H1 (cell line): ENCODE measurements around the gene GJD2. TPM values are rescaled to one million over a fixed set of nuclear protein-coding genes. Genes with fewer than 3 reads are reported as not detected.
A peak's percentile ranks its signal among the peaks of the same experiment; 100 is the strongest.

Source experiments
- CTCF ChIA-PET: fragments of 300-600 bp; sonication (Branson Sonifier 250); formaldehyde crosslinking; loops from one replicate; lab custom pipeline; 2021; ENCODE audit not compliant: partially characterized antibody; lab: Charles Lee
- POLR2A ChIA-PET: fragments of 300-600 bp; sonication (Branson Sonifier 250); formaldehyde crosslinking; loops from one replicate; lab custom pipeline; 2021; ENCODE audit warnings: inconsistent platforms; ENCODE audit not compliant: partially characterized antibody; lab: Charles Lee
- DNase-seq, 2 experiments: peaks; one replicate each; pipeline versions ENCODE4 v3.0.0 to v3.0.0-alpha.2; 2010 to 2022; ENCODE audit warnings: low spot score in 2 of 2, low read depth in 1 of 2, mixed read lengths in 1 of 2
- FAIRE-seq: peaks from 2 replicates; lab custom pipeline; 2011; peaks lifted over from hg19 to GRCh38; lab: Jason Lieb, UNC
- H2AFZ ChIP-seq: 2 replicates; pipeline ENCODE4 v1.8.1; 2012; ENCODE audit warnings: low read length, inconsistent platforms
- H2AK5ac ChIP-seq: 2 replicates; pipeline ENCODE4 v1.6.1; 2013; ENCODE audit warnings: low read depth, low read length
- H2BK120ac ChIP-seq: replicated peaks from 2 replicates; pipeline ENCODE3; 2013; ENCODE audit warnings: low read depth, low read length, inconsistent platforms
- H2BK12ac ChIP-seq: 2 replicates; pipeline ENCODE4 v1.6.1; 2013; ENCODE audit warnings: low read depth, low read length
- H2BK15ac ChIP-seq: 2 replicates; pipeline ENCODE4 v1.6.1; 2013; ENCODE audit warnings: low read length
- H2BK20ac ChIP-seq: 2 replicates; pipeline ENCODE4 v1.6.1; 2013; ENCODE audit warnings: low read length
- H2BK5ac ChIP-seq: 2 replicates; pipeline ENCODE4 v1.6.1; 2013; ENCODE audit warnings: low read depth, low read length
- H3K14ac ChIP-seq: 2 replicates; pipeline ENCODE4 v1.6.1; 2013; ENCODE audit warnings: inconsistent platforms; ENCODE audit not compliant: insufficient read length
- H3K18ac ChIP-seq: 2 replicates; pipeline ENCODE4 v1.6.1; 2013; ENCODE audit warnings: low read length; ENCODE audit errors: extremely low read depth
- H3K23ac ChIP-seq: 2 replicates; pipeline ENCODE4 v1.6.1; 2013; ENCODE audit warnings: inconsistent platforms; ENCODE audit not compliant: insufficient read length
- H3K23me2 ChIP-seq: 2 replicates; pipeline ENCODE4 v1.6.1; 2013; ENCODE audit warnings: low read depth, low read length
- H3K27ac ChIP-seq: 2 replicates; pipeline ENCODE4 v1.6.1; 2011; ENCODE audit warnings: low read depth, low read length, inconsistent platforms
- H3K27me3 ChIP-seq, 4 experiments: replicated peaks in 1 of 4; 1 replicate in 1 of 4; 2 replicates in 3 of 4; pipeline versions ENCODE4 v1.6.1 to v1.8.1; 2011 to 2013; ENCODE audit warnings: low read length in 3 of 4, mild to moderate bottlenecking in 3 of 4, inconsistent platforms in 2 of 4, mixed read lengths in 2 of 4, moderate library complexity in 1 of 4; ENCODE audit not compliant: control insufficient read depth in 3 of 4, insufficient read depth in 3 of 4; ENCODE audit errors: extremely low read depth in 1 of 4
- H3K36me3 ChIP-seq, 4 experiments: 2 replicates each; pipeline versions ENCODE4 v1.6.1 to v1.8.1; 2011 to 2013; ENCODE audit warnings: mild to moderate bottlenecking in 4 of 4, low read length in 3 of 4, moderate library complexity in 2 of 4, control low read depth in 1 of 4, inconsistent platforms in 1 of 4; ENCODE audit not compliant: insufficient read depth in 4 of 4, control insufficient read depth in 2 of 4
- H3K4ac ChIP-seq: replicated peaks from 2 replicates; pipeline ENCODE3; 2013; ENCODE audit warnings: low read length, low read depth, mixed read lengths, inconsistent platforms; ENCODE audit not compliant: insufficient read length
- H3K4me1 ChIP-seq, 4 experiments: replicated peaks in 1 of 4; 1 replicate in 1 of 4; 2 replicates in 3 of 4; pipeline versions ENCODE4 v1.6.1 to v1.8.1; 2011 to 2013; ENCODE audit warnings: low read length in 3 of 4, inconsistent platforms in 2 of 4, mixed read lengths in 1 of 4; ENCODE audit not compliant: insufficient read depth in 4 of 4, control insufficient read depth in 3 of 4
- H3K4me2 ChIP-seq, 2 experiments: 2 replicates each; pipeline versions ENCODE4 v1.6.1 to v1.8.1; 2011 to 2013; ENCODE audit warnings: low read depth in 2 of 2, low read length in 2 of 2, control low read depth in 1 of 2, inconsistent platforms in 1 of 2, mild to moderate bottlenecking in 1 of 2; ENCODE audit not compliant: insufficient read depth in 1 of 2
- H3K4me3 ChIP-seq, 4 experiments: fragments of 200-600, 300-600 bp in 1 of 4; sonication (generic), shearing (Covaris generic), sonication (Bioruptor Twin) in 1 of 4; 2 replicates each; pipeline versions ENCODE4 v1.5.1 to v1.8.1; 2011 to 2016; ENCODE audit warnings: low read length in 4 of 4, low read depth in 3 of 4, control low read depth in 2 of 4, inconsistent platforms in 2 of 4, mild to moderate bottlenecking in 2 of 4, mixed read lengths in 1 of 4, moderate library complexity in 1 of 4; ENCODE audit not compliant: insufficient read depth in 2 of 4; ENCODE audit errors: extremely low read depth in 1 of 4
- H3K56ac ChIP-seq: replicated peaks from 2 replicates; pipeline ENCODE3; 2013; ENCODE audit warnings: low read depth, mild to moderate bottlenecking, mixed read lengths, low read length, inconsistent platforms; ENCODE audit not compliant: insufficient read length
- H3K79me1 ChIP-seq: 2 replicates; pipeline ENCODE4 v1.6.1; 2013; ENCODE audit warnings: low read depth, low read length, control low read depth
- H3K79me2 ChIP-seq, 2 experiments: 2 replicates each; pipeline versions ENCODE4 v1.6.1 to v1.8.1; 2012 to 2013; ENCODE audit warnings: low read length in 2 of 2, mild to moderate bottlenecking in 2 of 2, inconsistent platforms in 1 of 2; ENCODE audit not compliant: insufficient read depth in 2 of 2, control insufficient read depth in 1 of 2
- H3K9ac ChIP-seq, 4 experiments: replicated peaks in 1 of 4; 1 replicate in 1 of 4; 2 replicates in 3 of 4; pipeline versions ENCODE4 v1.6.1 to v1.8.1; 2011 to 2013; ENCODE audit warnings: low read depth in 3 of 4, low read length in 3 of 4, control low read depth in 2 of 4, mild to moderate bottlenecking in 2 of 4, moderate library complexity in 2 of 4, inconsistent platforms in 1 of 4; ENCODE audit errors: extremely low read depth in 1 of 4
- H3K9me3 ChIP-seq, 2 experiments: 2 replicates each; pipeline versions ENCODE4 v1.6.1 to v1.8.1; 2012 to 2013; ENCODE audit warnings: mild to moderate bottlenecking in 2 of 2, moderate library complexity in 2 of 2, control low read depth in 1 of 2, inconsistent platforms in 1 of 2, low read depth in 1 of 2, low read length in 1 of 2, mixed read lengths in 1 of 2; ENCODE audit not compliant: insufficient read depth in 2 of 2
- H4K20me1 ChIP-seq, 2 experiments: replicated peaks in 1 of 2; 2 replicates each; pipeline versions ENCODE3 to v1.8.1; 2011 to 2013; ENCODE audit warnings: inconsistent platforms in 2 of 2, low read length in 2 of 2, mild to moderate bottlenecking in 1 of 2; ENCODE audit not compliant: insufficient read depth in 2 of 2, control insufficient read depth in 1 of 2
- H4K5ac ChIP-seq: 2 replicates; pipeline ENCODE4 v1.6.1; 2013; ENCODE audit warnings: low read length, low read depth, mixed read lengths, inconsistent platforms; ENCODE audit not compliant: insufficient read length
- H4K8ac ChIP-seq: 2 replicates; pipeline ENCODE4 v1.8.0; 2013; ENCODE audit warnings: mild to moderate bottlenecking, moderate library complexity, low read length, inconsistent platforms; ENCODE audit not compliant: insufficient read depth; ENCODE audit errors: extremely low read depth
- H4K91ac ChIP-seq: replicated peaks from 2 replicates; pipeline ENCODE3; 2013; ENCODE audit warnings: low read length, mixed read lengths, inconsistent platforms; ENCODE audit not compliant: insufficient read length
- ATF2 ChIP-seq: IDR thresholded peaks from 2 replicates; pipeline ENCODE4 v1.6.1; 2012; ENCODE audit warnings: low read length, inconsistent platforms
- BACH1 ChIP-seq: IDR thresholded peaks from 2 replicates; pipeline ENCODE4 v1.6.1; 2012; ENCODE audit warnings: low read length, improper control_type of control experiment
- CHD2 ChIP-seq: IDR thresholded peaks from 2 replicates; pipeline ENCODE4 v1.6.1; 2012; ENCODE audit warnings: low read length, improper control_type of control experiment
- NRF1 ChIP-seq: IDR thresholded peaks from 2 replicates; pipeline ENCODE4 v1.6.1; 2011; ENCODE audit warnings: mild to moderate bottlenecking, low read depth, low read length, improper control_type of control experiment
- RNF2 ChIP-seq: fragments of 200-900, 300-1000 bp; sonication (generic); IDR thresholded peaks from 2 replicates; pipeline ENCODE4 v1.7.1; 2016; ENCODE audit warnings: borderline replicate concordance, low read depth, mild to moderate bottlenecking, antibody characterized with exemption, low read length; ENCODE audit not compliant: poor library complexity, severe bottlenecking; ENCODE audit errors: missing control alignments
- SIN3A ChIP-seq, 2 experiments: IDR thresholded peaks in 1 of 2; conservative IDR thresholded peaks in 1 of 2; 2 replicates each; pipeline ENCODE4 v1.6.1; 2011 to 2012; ENCODE audit warnings: low read length in 2 of 2, improper control_type of control experiment in 1 of 2, low read depth in 1 of 2, mild to moderate bottlenecking in 1 of 2
- SIX5 ChIP-seq: IDR thresholded peaks from 2 replicates; pipeline ENCODE4 v1.6.1; 2011; ENCODE audit warnings: mild to moderate bottlenecking, low read depth, low read length
- WGBS, 2 experiments: shearing (Covaris generic) in 1 of 2; methylation state at CpG; one replicate each; pipeline versions ENCODE4 v1.1.6 to v1.1.7; 2013 to 2015; ENCODE audit warnings: low lambda C conversion rate in 2 of 2, mixed read lengths in 2 of 2, inconsistent platforms in 1 of 2, low coverage in 1 of 2, missing lambda C conversion rate in 1 of 2; ENCODE audit not compliant: insufficient replicate concordance in 2 of 2, insufficient coverage in 1 of 2, insufficient read length in 1 of 2; ENCODE audit errors: extremely low coverage in 1 of 2, missing lambda C conversion rate in 1 of 2; 5-methylcytosine and 5-hydroxymethylcytosine counted together
- polyA plus RNA-seq, 7 experiments: library from polyadenylated mRNA; depleted of rRNA in 3 of 7; stranded (reverse) in 5 of 7; unstranded in 2 of 7; fragments of >200 nt in 5 of 7; fragments of 200-250 nt in 2 of 7; gene quantifications; 1 replicate in 5 of 7; 2 replicates in 1 of 7; 4 replicates in 1 of 7; pipeline versions ENCODE4 v1.2.1 to v1.2.3, GENCODE V29; 2011 to 2013; ENCODE audit warnings: missing spikeins in 2 of 7, mixed read lengths in 2 of 7
- total RNA-seq: library from RNA; stranded (reverse); fragmentation: NEBNext Ultra II Directional; extraction: Animal tissue kit (Norgen Biotek cat#: 25700); gene quantifications from 2 replicates; pipeline ENCODE4 v1.2.1, GENCODE V29; 2021
- TF ChIP-seq, protein P1 (sequence below), 3 experiments: IDR thresholded peaks; 1 replicate in 2 of 3; 2 replicates in 1 of 3; pipeline versions ENCODE4 v1.5.1 to v1.6.1; 2011; ENCODE audit warnings: low read length in 3 of 3, mild to moderate bottlenecking in 3 of 3, inconsistent platforms in 2 of 3, low read depth in 1 of 3, moderate library complexity in 1 of 3; ENCODE audit not compliant: insufficient read depth in 1 of 3; ENCODE audit errors: control extremely low read depth in 1 of 3

The GJD2 gene
- total and polyA plus RNA-seq, 2 of the 8 experiments (the other 6 are each of a cell fraction or from before 2014, with no cell fraction given), result 0.39 to 0.54 TPM

DNA sequence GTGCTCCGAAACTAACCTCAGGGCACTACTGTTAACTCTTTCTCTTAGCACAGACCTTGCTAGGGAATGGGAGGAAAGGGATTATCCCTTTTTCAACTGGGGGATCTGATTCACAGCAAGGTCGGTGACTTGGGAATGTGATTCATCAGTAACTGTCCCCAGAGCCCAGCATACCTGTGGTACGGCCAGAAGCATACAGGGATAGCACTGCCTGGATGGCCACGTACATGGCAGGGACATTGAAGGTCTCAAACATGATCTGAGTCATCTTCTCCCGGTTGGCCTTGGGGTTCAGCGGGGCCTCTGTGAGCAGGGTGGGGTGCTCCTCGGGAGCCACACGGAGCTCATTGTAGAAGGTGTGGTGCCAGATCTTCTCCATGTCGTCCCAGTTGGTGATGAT lies 38.3 kb upstream of the GJD2 start:
- Histone ChIP-seq H3K9me3 (no peaks in the 10 kb centered on the region), H4K8ac (peak overlapping the region; percentile 53; the same call in 1 of the 2 replicates), H3K36me3 (peaks cover 0 to 14% (median 0%) of the 10 kb centered on the region in 4 experiments; a peak in 3 of 8 replicates), H3K4me1 (peaks cover 4 to 7% (median 6%) of the 10 kb centered on the region in 4 experiments; a peak in 6 of 7 replicates), H2AK5ac (no peak overlapping the region), H3K23ac (no peak overlapping the region), H3K14ac (no peak overlapping the region), H2BK120ac (no peak overlapping the region), H3K18ac (no peak overlapping the region), H4K5ac (no peak overlapping the region), H4K91ac (no peak overlapping the region), H3K23me2 (peaks cover 2% of the 10 kb centered on the region; the same call in 1 of the 2 replicates), H2BK20ac (no peak overlapping the region), H2AFZ (no peak overlapping the region), H3K79me1 (no peaks in the 10 kb centered on the region), H3K79me2 (no peaks in the 10 kb centered on the region), H3K4me2 (no peak overlapping the region; a peak in 1 of 4 replicates), H2BK15ac (no peak overlapping the region), H3K9ac (no peak overlapping the region), H3K56ac (no peak overlapping the region), H2BK12ac (no peak overlapping the region), H2BK5ac (no peak overlapping the region), H4K20me1 (no peaks in the 10 kb centered on the region), H3K4me3 (no peak overlapping the region), H3K27me3 (peaks cover 2 to 28% (median 15%) of the 10 kb centered on the region in 4 experiments; a peak in 6 of 7 replicates), H3K4ac (no peak overlapping the region), H3K27ac (no peak overlapping the region)
- WGBS, 2 experiments, result 92% methylated on average over 9 of the region's 9 CpGs; no CpG with 5 or more reads in 1 of the 2 experiments
- ChIA-PET POLR2A (interaction anchor here (1.2 to 1.8 kb wide), 2 partner anchors 9 to 16 kb away, joined by 5 to 7 read pairs; no protein-coding TSS in a partner anchor), CTCF (interaction anchor here (0.6 to 1.0 kb wide), 4 partner anchors 10 to 84 kb away, joined by 3 to 4 read pairs (median 3); no protein-coding TSS in a partner anchor)
- DNase-seq, result no peak
- FAIRE-seq, result no peak
- TF ChIP-seq ATF2 (no peak), NRF1 (no peak), BACH1 (no peak), CHD2 (no peak), RNF2 (no peak), SIN3A (conservative IDR thresholded peaks at IDR 0.05 in 1 of 2, IDR thresholded peaks at IDR 0.05 in 1 of 2; ENCODE audit: low read depth in 1 of 2, low read length in 2 of 2) (no peak), SIX5 (no peak)
- TF ChIP-seq, protein P1, sequence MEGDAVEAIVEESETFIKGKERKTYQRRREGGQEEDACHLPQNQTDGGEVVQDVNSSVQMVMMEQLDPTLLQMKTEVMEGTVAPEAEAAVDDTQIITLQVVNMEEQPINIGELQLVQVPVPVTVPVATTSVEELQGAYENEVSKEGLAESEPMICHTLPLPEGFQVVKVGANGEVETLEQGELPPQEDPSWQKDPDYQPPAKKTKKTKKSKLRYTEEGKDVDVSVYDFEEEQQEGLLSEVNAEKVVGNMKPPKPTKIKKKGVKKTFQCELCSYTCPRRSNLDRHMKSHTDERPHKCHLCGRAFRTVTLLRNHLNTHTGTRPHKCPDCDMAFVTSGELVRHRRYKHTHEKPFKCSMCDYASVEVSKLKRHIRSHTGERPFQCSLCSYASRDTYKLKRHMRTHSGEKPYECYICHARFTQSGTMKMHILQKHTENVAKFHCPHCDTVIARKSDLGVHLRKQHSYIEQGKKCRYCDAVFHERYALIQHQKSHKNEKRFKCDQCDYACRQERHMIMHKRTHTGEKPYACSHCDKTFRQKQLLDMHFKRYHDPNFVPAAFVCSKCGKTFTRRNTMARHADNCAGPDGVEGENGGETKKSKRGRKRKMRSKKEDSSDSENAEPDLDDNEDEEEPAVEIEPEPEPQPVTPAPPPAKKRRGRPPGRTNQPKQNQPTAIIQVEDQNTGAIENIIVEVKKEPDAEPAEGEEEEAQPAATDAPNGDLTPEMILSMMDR (IDR thresholded peaks at IDR 0.05; ENCODE audit: control extremely low read depth in 1 of 3, insufficient read depth in 1 of 3, low read depth in 1 of 3, low read length in 3 of 3), result no peak
